ENCODE results near the gene PTCD3.
A peak's percentile ranks its signal among the peaks of the same experiment; 100 is the strongest.

Gene PTCD3

DNA sequence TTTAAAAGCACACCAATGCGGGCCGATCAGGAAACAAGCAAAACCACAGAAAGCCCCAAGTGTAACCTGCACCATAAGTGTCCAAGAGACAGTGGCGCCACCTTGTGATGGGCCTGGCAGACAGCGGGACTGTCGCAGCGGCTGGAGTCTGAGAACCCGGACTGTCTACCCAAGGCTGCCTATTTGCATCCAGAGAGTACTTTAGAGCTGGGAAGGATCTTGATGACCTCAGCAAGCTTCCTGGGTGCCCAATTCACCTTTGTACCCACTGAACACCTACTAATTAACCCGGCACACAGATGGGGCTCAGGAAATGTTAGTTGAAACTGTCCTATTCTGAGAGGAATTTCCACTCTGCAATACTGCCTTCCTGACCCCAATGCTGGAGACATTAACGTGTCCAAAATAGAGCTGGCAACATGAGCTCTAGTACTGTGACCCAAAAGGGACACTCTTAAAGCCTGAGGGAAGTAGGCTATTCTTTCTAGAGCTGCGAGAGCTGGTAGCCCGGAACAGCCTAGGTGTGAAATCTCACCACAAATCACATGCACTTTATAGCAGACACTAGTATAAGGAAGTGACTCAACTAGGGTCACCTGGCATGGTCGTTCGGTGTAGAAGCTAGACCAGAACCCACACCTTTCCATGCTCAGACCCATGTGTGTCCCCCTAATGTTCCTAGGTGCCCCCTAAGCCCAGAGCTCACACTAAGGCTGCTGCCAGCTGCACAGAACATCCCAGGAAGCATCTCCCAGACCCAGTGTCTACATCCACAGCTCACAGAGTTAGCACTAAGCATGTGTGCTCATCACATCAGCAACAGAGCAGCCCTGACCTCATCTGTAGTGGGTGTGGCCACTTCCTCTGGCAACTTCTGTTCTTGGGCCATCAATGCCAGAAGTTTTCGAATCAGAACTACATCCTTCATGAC, 25.8 kb upstream of the PTCD3 start:
- H3K27ac ChIP-seq (ENCODE audit: extremely low read depth, low read depth, low read length): no peak overlapping the region
- H3K36me3 ChIP-seq (ENCODE audit: control insufficient read depth in 2 of 2, insufficient read depth in 1 of 2, low read length in 2 of 2): peaks cover 19 to 74% of the 10 kb centered on the region in 2 experiments
- CTCF ChIA-PET: interaction anchor here (0.6 to 9.4 kb wide), 38 partner anchors 8 to 423 kb away, joined by 3 to 216 read pairs (median 4); partner anchors contain the start of gene ST3GAL5
- TF ChIP-seq ZNF747 (tag by site-specific recombination; IDR thresholded peaks at IDR 0.05): no peak
- TF ChIP-seq ZNF155 (tag by site-specific recombination; IDR thresholded peaks at IDR 0.05): no peak
- no peak for TF ChIP-seq ZNF112 (tag by site-specific recombination; IDR thresholded peaks at IDR 0.05)
- TF ChIP-seq ZNF777 (tag by site-specific recombination; IDR thresholded peaks at IDR 0.05; ENCODE audit: borderline replicate concordance): no peak
- TF ChIP-seq, protein P1, sequence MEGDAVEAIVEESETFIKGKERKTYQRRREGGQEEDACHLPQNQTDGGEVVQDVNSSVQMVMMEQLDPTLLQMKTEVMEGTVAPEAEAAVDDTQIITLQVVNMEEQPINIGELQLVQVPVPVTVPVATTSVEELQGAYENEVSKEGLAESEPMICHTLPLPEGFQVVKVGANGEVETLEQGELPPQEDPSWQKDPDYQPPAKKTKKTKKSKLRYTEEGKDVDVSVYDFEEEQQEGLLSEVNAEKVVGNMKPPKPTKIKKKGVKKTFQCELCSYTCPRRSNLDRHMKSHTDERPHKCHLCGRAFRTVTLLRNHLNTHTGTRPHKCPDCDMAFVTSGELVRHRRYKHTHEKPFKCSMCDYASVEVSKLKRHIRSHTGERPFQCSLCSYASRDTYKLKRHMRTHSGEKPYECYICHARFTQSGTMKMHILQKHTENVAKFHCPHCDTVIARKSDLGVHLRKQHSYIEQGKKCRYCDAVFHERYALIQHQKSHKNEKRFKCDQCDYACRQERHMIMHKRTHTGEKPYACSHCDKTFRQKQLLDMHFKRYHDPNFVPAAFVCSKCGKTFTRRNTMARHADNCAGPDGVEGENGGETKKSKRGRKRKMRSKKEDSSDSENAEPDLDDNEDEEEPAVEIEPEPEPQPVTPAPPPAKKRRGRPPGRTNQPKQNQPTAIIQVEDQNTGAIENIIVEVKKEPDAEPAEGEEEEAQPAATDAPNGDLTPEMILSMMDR (tag by site-specific recombination; IDR thresholded peaks at IDR 0.05): peak; percentile 54
- TF ChIP-seq, protein P2, sequence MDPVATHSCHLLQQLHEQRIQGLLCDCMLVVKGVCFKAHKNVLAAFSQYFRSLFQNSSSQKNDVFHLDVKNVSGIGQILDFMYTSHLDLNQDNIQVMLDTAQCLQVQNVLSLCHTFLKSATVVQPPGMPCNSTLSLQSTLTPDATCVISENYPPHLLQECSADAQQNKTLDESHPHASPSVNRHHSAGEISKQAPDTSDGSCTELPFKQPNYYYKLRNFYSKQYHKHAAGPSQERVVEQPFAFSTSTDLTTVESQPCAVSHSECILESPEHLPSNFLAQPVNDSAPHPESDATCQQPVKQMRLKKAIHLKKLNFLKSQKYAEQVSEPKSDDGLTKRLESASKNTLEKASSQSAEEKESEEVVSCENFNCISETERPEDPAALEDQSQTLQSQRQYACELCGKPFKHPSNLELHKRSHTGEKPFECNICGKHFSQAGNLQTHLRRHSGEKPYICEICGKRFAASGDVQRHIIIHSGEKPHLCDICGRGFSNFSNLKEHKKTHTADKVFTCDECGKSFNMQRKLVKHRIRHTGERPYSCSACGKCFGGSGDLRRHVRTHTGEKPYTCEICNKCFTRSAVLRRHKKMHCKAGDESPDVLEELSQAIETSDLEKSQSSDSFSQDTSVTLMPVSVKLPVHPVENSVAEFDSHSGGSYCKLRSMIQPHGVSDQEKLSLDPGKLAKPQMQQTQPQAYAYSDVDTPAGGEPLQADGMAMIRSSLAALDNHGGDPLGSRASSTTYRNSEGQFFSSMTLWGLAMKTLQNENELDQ (tag by site-specific recombination; IDR thresholded peaks at IDR 0.05; ENCODE audit: low read depth): no peak
- TF ChIP-seq RBAK (tag by site-specific recombination; IDR thresholded peaks at IDR 0.05): no peak
- TF ChIP-seq, protein P3, sequence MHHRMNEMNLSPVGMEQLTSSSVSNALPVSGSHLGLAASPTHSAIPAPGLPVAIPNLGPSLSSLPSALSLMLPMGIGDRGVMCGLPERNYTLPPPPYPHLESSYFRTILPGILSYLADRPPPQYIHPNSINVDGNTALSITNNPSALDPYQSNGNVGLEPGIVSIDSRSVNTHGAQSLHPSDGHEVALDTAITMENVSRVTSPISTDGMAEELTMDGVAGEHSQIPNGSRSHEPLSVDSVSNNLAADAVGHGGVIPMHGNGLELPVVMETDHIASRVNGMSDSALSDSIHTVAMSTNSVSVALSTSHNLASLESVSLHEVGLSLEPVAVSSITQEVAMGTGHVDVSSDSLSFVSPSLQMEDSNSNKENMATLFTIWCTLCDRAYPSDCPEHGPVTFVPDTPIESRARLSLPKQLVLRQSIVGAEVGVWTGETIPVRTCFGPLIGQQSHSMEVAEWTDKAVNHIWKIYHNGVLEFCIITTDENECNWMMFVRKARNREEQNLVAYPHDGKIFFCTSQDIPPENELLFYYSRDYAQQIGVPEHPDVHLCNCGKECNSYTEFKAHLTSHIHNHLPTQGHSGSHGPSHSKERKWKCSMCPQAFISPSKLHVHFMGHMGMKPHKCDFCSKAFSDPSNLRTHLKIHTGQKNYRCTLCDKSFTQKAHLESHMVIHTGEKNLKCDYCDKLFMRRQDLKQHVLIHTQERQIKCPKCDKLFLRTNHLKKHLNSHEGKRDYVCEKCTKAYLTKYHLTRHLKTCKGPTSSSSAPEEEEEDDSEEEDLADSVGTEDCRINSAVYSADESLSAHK (tag by site-specific recombination; IDR thresholded peaks at IDR 0.05): no peak
- TF ChIP-seq ZNF266 (tag by site-specific recombination; IDR thresholded peaks at IDR 0.05; ENCODE audit: low read depth): no peak
- no peak for TF ChIP-seq ZBTB8A (tag by site-specific recombination; IDR thresholded peaks at IDR 0.05)
- no peak for TF ChIP-seq ZNF561 (tag by site-specific recombination; IDR thresholded peaks at IDR 0.05; ENCODE audit: borderline replicate concordance)
- TF ChIP-seq, protein P4, sequence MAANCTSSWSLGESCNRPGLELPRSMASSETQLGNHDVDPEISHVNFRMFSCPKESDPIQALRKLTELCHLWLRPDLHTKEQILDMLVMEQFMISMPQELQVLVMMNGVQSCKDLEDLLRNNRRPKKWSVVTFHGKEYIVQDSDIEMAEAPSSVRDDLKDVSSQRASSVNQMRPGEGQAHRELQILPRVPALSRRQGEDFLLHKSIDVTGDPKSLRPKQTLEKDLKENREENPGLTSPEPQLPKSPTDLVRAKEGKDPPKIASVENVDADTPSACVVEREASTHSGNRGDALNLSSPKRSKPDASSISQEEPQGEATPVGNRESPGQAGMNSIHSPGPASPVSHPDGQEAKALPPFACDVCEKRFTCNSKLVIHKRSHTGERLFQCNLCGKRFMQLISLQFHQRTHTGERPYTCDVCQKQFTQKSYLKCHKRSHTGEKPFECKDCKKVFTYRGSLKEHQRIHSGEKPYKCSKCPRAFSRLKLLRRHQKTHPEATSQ (tag by site-specific recombination; IDR thresholded peaks at IDR 0.05): no peak
- TF ChIP-seq ZNF324 (tag by site-specific recombination; IDR thresholded peaks at IDR 0.05): no peak
- peak; percentile 57 for TF ChIP-seq ZNF654 (tag by site-specific recombination; IDR thresholded peaks at IDR 0.05; ENCODE audit: low read depth)
- TF ChIP-seq, protein P5, sequence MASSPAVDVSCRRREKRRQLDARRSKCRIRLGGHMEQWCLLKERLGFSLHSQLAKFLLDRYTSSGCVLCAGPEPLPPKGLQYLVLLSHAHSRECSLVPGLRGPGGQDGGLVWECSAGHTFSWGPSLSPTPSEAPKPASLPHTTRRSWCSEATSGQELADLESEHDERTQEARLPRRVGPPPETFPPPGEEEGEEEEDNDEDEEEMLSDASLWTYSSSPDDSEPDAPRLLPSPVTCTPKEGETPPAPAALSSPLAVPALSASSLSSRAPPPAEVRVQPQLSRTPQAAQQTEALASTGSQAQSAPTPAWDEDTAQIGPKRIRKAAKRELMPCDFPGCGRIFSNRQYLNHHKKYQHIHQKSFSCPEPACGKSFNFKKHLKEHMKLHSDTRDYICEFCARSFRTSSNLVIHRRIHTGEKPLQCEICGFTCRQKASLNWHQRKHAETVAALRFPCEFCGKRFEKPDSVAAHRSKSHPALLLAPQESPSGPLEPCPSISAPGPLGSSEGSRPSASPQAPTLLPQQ (tag by site-specific recombination; IDR thresholded peaks at IDR 0.05): no peak
- TF ChIP-seq, protein P6, sequence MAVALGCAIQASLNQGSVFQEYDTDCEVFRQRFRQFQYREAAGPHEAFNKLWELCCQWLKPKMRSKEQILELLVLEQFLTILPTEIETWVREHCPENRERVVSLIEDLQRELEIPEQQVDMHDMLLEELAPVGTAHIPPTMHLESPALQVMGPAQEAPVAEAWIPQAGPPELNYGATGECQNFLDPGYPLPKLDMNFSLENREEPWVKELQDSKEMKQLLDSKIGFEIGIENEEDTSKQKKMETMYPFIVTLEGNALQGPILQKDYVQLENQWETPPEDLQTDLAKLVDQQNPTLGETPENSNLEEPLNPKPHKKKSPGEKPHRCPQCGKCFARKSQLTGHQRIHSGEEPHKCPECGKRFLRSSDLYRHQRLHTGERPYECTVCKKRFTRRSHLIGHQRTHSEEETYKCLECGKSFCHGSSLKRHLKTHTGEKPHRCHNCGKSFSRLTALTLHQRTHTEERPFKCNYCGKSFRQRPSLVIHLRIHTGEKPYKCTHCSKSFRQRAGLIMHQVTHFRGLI (tag by site-specific recombination; IDR thresholded peaks at IDR 0.05): no peak
- TF ChIP-seq, protein P7, sequence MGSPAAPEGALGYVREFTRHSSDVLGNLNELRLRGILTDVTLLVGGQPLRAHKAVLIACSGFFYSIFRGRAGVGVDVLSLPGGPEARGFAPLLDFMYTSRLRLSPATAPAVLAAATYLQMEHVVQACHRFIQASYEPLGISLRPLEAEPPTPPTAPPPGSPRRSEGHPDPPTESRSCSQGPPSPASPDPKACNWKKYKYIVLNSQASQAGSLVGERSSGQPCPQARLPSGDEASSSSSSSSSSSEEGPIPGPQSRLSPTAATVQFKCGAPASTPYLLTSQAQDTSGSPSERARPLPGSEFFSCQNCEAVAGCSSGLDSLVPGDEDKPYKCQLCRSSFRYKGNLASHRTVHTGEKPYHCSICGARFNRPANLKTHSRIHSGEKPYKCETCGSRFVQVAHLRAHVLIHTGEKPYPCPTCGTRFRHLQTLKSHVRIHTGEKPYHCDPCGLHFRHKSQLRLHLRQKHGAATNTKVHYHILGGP (tag by site-specific recombination; IDR thresholded peaks at IDR 0.05): no peak
- H3K4me1 ChIP-seq (ENCODE audit: control insufficient read depth, insufficient read depth, low read length): no peaks in the 10 kb centered on the region
- no peak overlapping the region for H3K4me3 ChIP-seq (ENCODE audit: low read depth, low read length)
- H3K9me3 ChIP-seq (ENCODE audit: control insufficient read depth, insufficient read depth, low read depth, low read length): no peaks in the 10 kb centered on the region
- POLR2A ChIA-PET: no interaction called here

Measured in HEK293 (cell line).